HG02840 (cell line): ENCODE data around the gene TMEM239.
"Not testable (repeated sequence)": the region's sequence is repeated elsewhere in the genome, so short reads cannot be mapped to it uniquely, and the experiment has no call there.

Experiments
- ATAC-seq: cut with Tn5 transposase; IDR thresholded peaks from one replicate; pipeline ENCODE4 v1.9.1; 2021; ENCODE audit warnings: mild to moderate bottlenecking, moderate library complexity, moderate number of reproducible peaks; ENCODE audit not compliant: unreplicated experiment, low FRiP score

TMEM239 gene

GRCh38 chr20:2816030-2816582 lies at the start of gene TMEM239:
TMEM239 (plus strand) TSS chr20:2816364; CDS start chr20:2816555, 191 bp downstream.
- no peak for ATAC-seq

- no peak for ATAC-seq
These were observed 48.2 kb upstream of the TMEM239 start for GRCh38 chr20:2767768-2768631.

GRCh38 chr20:2768632-2769015 lies 47.5 kb upstream of the TMEM239 start:
- no peak for ATAC-seq

- ATAC-seq: not testable (repeated sequence)
These were observed 46.1 kb upstream of the TMEM239 start for GRCh38 chr20:2770091-2770490.

GRCh38 chr20:2771631-2772080 lies 44.5 kb upstream of the TMEM239 start:
- no peak for ATAC-seq

- ATAC-seq: no peak
These were observed 42.4 kb upstream of the TMEM239 start for GRCh38 chr20:2773812-2774211.

- ATAC-seq: no peak
These were observed 41.0 kb upstream of the TMEM239 start for GRCh38 chr20:2775139-2775538.

GRCh38 chr20:2778602-2779321 lies 37.4 kb upstream of the TMEM239 start:
- no peak for ATAC-seq

GRCh38 chr20:2780948-2781347 lies 35.2 kb upstream of the TMEM239 start:
- ATAC-seq: no peak

GRCh38 chr20:2783908-2784566 lies 32.1 kb upstream of the TMEM239 start:
- ATAC-seq: no peak

- no peak for ATAC-seq
These were observed 22.7 kb upstream of the TMEM239 start for GRCh38 chr20:2793471-2793870.

GRCh38 chr20:2794202-2794748 lies 21.9 kb upstream of the TMEM239 start:
- no peak for ATAC-seq

GRCh38 chr20:2794866-2795447 lies 21.2 kb upstream of the TMEM239 start:
- ATAC-seq: no peak

GRCh38 chr20:2795451-2795850 lies 20.7 kb upstream of the TMEM239 start:
- no peak for ATAC-seq

GRCh38 chr20:2796011-2796660 lies 20.0 kb upstream of the TMEM239 start:
- ATAC-seq: no peak

- no peak for ATAC-seq
These were observed 18.8 kb upstream of the TMEM239 start for GRCh38 chr20:2797136-2797983.

GRCh38 chr20:2798095-2798805 lies 17.9 kb upstream of the TMEM239 start:
- no peak for ATAC-seq

GRCh38 chr20:2798814-2799213 lies 17.4 kb upstream of the TMEM239 start:
- ATAC-seq: no peak
